Heart left ventricle (tissue), 13 donors: ENCODE data around the gene SLC35F3.

ENCODE experiments used
- POLR2A ChIP-seq, 2 donors: fragments of 450-650 bp; IDR thresholded peaks; one replicate each; pipeline ENCODE4 v1.6.1; 2017; ENCODE audit warnings: antibody characterized with exemption in 2 of 2, mild to moderate bottlenecking in 2 of 2, moderate library complexity in 2 of 2
- TF ChIP-seq, protein P1 (sequence below), 12 donors: fragments of 200-600 bp; sonication (generic) in 4 of 12; IDR thresholded peaks; one replicate each; pipeline versions ENCODE4 v1.5.0 to v1.8.0; 2018 to 2022; ENCODE audit warnings: antibody characterized with exemption in 12 of 12, mild to moderate bottlenecking in 5 of 12
- donor health status: ischemic (EF 13 %, LVEDD 7.1; RV severe dilation, severe dysfunction).
- donor health status: DM: no; HTN: yes; CAD: no.
- donor health status: DM: no; HTN: no; CAD: no.
- donor health status: ischemic (EF 25% LVEDD 6.9; RV normal size, moderate dysfunction).
- donor health status: ischemic (EF 25% LVEDD 5.7; RV mildly dilated, moderate dysfunction).
- donor health status: ischemic (EF 35%, LVEDD 5.7; RV mildly dilated, moderate dysfunction).
- donor health status: nonischemic (EF 11% LVEDD 7.7; RV severe dilation, severe dysfunction).
- donor health status: DM: yes; HTN: yes; CAD: no.
- donor health status: PGD.
- donor health status: ischemic (EF 29% LVEDD 5.4; RV normal size, mild dysfunction).
- donor health status: nonischemic (EF 23%, LVEDD 6.1; RV moderate dilation, normal function).

DNA sequence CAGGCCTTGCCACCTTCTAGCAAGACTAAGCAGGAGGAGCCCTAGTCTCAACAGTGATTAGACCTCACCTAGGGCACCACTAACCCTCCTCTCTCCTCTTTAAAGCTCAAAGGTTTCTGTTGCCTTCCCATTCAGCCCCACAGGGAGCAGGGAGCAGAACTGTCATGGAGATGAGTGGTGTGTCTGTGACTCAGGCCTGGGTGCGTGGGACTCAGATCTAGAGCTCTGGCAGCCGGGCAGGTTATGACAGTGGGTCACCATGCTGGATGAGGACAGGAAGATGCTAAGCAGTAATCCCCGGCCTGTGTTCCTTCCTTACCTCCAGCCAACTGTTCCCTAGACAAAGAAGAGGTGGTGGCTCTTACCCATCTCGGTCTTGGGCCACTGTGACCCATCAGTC, 408.7 kb downstream of the SLC35F3 start:
- TF ChIP-seq, protein P1, sequence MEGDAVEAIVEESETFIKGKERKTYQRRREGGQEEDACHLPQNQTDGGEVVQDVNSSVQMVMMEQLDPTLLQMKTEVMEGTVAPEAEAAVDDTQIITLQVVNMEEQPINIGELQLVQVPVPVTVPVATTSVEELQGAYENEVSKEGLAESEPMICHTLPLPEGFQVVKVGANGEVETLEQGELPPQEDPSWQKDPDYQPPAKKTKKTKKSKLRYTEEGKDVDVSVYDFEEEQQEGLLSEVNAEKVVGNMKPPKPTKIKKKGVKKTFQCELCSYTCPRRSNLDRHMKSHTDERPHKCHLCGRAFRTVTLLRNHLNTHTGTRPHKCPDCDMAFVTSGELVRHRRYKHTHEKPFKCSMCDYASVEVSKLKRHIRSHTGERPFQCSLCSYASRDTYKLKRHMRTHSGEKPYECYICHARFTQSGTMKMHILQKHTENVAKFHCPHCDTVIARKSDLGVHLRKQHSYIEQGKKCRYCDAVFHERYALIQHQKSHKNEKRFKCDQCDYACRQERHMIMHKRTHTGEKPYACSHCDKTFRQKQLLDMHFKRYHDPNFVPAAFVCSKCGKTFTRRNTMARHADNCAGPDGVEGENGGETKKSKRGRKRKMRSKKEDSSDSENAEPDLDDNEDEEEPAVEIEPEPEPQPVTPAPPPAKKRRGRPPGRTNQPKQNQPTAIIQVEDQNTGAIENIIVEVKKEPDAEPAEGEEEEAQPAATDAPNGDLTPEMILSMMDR (IDR thresholded peaks at IDR 0.05), result no peak
- no peak for TF ChIP-seq POLR2A (IDR thresholded peaks at IDR 0.05)
